GM12892 (cell line): ENCODE data around the gene SH3TC1.

Experiments
- POLR2A ChIP-seq: IDR thresholded peaks from 2 replicates; pipeline ENCODE4 v1.6.1; 2011; ENCODE audit warnings: low read depth, low read length, control low read depth
- POLR2AphosphoS5 ChIP-seq: IDR thresholded peaks from 2 replicates; pipeline ENCODE4 v1.6.1; 2011; ENCODE audit warnings: low read depth, low read length, control low read depth

- TF ChIP-seq POLR2A (no peak), POLR2AphosphoS5 (no peak)
Measured at GRCh38 chr4:8173492-8174242, 25.4 kb upstream of the SH3TC1 start.
